NOMO-1 treated with DMSO at 0.1 percent for 48 hours (cell line): ENCODE results near the gene ALX4.

Experiments used
- DNase-seq: peaks from one replicate; lab custom pipeline; 2025; ENCODE audit not compliant: unreplicated experiment; lab: John Stamatoyannopoulos, UW

ALX4 gene

DNA sequence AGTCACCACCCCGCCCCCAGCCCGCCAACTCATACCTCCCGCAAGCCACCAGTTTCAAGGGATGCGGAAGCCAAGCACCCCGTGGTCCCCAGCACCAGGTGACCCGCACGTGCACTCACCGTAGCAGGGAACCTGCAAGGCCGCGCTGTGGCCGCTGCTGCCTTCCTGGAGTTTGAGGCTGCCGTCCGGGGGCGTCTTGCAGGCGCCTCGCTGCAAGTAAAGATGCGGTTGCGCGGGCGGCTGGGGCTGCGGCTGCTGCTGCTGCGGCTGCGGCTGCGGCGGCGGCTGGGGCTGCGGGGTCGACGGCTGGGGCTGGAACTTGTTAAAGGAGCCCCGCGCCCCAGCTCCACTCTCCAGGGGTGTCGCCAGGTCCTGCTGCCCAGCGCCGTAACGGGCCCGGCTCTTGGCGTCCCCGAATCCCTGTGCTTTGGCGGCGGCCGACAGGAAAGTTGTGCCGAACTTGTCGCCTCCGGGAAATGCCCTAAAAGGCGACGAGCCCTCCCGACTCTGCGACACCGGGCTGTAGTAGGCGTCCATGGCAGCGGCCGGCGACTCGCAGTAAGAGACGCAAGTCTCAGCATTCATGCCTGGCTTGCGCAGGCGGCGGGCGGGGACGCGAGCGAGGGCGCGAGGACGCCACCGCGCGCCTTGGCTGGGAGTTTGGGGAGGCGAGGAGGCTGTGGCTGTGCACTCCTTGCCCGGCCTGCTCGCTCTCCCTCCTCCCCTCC lies at the start of gene ALX4:
Gene ALX4 (minus strand): TSS at position 662 of the 728 bp plus-strand sequence. CDS start 77 bp downstream, at position 585.
- no peak for DNase-seq

DNA sequence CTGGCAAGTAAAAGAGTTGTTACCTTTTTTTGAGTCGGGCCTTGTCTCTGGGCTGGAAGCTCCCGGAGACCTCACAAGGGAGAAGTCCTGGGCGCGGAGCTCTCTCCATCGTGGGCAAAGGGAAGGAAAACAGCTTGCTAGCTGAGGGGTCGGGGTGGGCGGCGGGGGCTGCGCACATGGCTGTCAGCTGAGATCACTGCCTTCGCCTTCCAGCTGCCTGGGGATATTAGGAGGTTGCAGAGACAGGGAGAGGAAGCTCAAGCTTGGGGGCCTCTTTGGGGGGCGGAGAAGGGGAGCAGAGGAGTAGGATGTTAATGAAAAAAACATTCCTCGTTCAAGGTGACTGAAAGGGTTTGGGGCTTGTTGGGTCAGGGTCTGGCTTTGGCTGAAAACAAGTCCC lies 49.2 kb upstream of the ALX4 start:
- DNase-seq = no peak

- no peak for DNase-seq
These were observed 48.8 kb upstream of the ALX4 start for GRCh38 chr11:44358713-44359112.

DNA sequence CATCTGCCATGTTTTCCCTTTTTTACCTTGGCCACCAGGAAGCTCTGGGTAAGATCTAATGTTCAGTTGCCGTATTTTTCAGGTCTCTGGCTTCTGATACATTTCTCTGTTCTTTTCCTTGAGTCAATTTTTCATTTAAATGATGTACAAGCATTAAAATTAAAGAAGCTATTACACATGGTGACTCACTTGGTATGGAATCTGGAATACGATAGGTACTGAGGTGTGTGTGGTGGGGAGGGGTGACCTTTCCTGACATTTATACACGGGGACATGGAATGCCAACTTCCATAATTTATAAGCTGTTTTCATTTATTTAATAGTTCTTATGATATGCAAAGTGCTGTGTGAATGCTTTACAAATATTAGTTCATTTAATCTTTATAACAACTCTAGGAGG lies 47.8 kb upstream of the ALX4 start:
- DNase-seq = no peak

DNA sequence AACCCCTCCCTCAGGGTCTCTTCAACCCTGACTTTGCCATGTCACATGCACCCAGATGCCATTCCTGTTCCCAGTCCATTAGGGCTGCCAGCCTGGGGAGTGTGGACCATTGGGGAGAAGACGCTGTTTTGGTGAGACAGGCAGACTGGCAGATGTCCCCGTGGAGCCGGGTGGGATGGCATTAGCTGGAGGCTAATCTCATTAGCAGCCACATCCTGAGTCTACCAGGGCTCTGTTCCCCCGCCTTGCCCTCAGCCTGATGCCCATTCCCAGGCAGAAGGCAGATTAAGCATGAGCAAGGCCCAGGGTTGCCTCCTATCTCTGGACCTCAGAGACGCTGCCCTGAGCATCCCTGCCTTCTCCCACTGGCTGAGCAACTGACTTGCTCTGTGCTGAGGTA lies 46.4 kb upstream of the ALX4 start:
- DNase-seq = no peak

GRCh38 chr11:44351898-44352498 lies 42.1 kb upstream of the ALX4 start:
- DNase-seq = no peak

GRCh38 chr11:44351006-44351660 lies 41.2 kb upstream of the ALX4 start:
- peak; percentile 78 for DNase-seq

DNA sequence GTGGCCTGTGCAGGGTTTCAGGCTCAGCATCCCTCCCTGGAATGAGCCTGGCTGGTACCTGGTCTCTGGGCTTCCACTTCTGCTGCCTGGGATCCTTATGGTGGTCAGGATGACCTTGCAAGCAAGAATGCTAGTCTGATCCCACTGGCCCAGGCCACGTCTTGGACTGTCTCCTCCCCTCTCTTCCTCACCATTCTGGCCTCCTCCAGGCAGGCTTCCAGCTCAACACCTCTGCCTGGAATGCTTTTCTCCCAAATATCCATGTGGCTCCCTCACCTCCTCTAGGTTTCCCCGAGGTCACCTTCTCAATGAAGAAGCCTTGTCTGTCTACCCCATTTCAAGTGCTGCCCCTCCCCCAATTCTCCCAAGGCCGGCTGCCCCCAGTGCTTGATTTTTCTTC lies 39.4 kb upstream of the ALX4 start:
- DNase-seq = no peak

GRCh38 chr11:44348721-44349120 lies 38.8 kb upstream of the ALX4 start:
- DNase-seq = no peak

- no peak for DNase-seq
These were observed 38.2 kb upstream of the ALX4 start for GRCh38 chr11:44348114-44348513.

DNA sequence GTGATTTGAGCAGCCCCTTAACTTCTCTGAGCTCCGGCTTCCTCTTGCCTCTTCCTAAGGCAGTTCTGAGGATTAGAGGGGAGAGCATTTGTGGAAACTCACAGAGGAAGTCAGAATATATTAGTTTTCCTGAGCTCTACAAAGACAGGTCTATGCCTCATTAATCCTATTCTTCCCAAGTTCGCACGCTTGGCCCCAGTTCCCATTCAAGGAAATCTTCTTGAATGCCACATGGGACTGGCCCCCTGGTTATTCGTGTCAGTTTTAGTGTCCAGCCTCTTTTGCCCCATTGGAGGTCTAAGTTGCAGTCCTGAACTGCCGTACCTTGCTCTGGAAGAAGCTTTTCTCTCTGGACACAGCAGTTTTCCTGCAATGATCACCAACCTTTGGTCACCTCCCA lies 37.6 kb upstream of the ALX4 start:
- no peak for DNase-seq

DNA sequence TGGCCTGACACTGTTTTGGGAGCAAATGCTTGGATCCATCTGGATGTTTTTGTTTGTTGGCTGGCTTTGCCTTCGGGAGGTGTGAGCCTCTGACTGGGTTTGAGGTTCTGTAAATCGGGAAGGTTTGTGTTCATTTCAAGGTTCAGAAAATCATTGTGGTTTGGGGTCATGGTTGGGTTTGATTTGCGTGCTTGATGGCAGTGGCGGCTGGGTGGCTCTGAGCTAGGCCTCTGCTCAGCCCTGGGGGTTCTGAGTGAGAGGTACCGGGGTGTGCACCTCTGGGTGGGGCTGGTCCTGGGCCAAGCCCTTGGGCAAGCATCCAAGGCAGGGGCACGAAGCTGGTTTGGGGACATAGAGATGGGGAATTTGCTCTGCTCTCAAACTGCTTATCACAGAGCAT lies 37.0 kb upstream of the ALX4 start:
- no peak for DNase-seq

DNA sequence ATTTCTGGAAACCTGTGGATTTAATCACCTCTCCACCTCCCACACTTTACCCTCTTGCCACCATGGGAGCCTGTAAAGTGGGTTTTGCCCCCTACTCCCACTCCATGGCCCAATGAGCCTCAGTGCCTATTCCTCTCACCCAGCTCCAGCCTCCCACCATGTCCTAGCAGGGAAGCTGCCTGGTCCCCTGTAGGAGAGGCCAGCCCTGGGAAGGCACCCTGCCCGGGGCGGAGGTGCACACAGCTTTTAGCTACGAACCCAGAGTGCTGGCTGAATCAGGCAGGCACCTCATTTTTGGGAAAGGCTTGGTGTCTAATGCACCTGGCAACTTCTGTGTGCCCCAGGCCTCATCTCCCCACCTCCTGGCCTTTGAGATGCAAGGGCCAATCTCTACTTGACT lies 35.8 kb upstream of the ALX4 start:
- no peak for DNase-seq

GRCh38 chr11:44344921-44345320 lies 35.0 kb upstream of the ALX4 start:
- DNase-seq = no peak

- no peak for DNase-seq
These were observed 34.5 kb upstream of the ALX4 start for GRCh38 chr11:44344423-44344820.

DNA sequence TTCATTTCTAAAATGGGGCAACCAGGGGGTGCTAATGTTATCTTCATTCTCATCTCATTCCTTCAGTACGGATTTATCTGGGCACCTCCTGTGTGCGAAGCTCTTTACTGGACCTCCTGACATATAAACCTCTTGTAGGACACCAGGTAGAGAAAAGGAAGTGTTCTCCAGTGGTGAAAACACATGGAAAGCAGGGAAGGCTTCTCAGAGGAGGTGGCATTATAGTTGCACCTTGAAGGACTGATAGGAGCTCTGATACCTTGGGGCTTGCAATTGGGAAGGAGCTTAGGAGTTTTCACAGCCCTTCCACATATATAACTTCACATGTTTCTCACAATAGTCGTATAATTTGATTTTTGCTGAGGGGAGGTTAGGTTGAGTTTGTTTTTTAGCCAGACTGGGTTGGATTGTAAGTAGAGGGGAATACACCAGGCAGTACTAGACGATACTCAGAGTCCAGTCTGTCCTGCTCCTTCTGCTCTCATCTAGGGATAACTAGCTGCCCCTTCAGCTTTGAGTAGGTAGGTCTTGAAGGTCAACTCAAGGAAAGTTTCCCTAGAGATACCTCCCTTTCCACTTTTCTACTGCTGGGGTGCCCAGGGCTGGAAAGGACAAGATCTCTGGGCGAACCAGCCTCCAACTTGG lies 34.0 kb upstream of the ALX4 start:
- DNase-seq = no peak

- no peak for DNase-seq
These were observed 32.7 kb upstream of the ALX4 start for GRCh38 chr11:44342616-44343015.

- no peak for DNase-seq
These were observed 30.7 kb upstream of the ALX4 start for GRCh38 chr11:44340656-44341055.

DNA sequence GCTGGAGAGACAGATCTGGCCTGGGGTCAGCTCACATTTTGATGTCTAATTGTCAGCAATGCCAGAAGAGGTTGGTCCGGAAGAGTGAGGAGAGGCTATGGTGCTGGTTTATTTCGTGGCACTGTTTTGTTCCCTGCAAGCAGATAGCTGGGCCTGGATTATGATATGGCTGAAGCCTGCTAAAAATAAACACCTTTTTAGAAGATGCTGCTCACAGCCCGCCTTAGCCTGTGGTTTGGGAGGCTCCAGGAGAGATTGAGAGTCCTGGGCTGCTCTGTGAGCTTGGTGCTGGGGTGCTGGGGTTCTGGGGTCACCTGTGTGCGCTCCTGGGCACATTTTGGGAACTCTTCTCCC lies 29.6 kb upstream of the ALX4 start:
- DNase-seq = no peak

- DNase-seq = no peak
These were observed 29.0 kb upstream of the ALX4 start for GRCh38 chr11:44338698-44339529.

GRCh38 chr11:44338026-44338425 lies 28.1 kb upstream of the ALX4 start:
- DNase-seq = no peak
